Neural cell (in vitro differentiated cells): ENCODE measurements around the gene IPO9.

Experiments
- CTCF ChIP-seq: fragments of 450-650 bp; IDR thresholded peaks from 2 replicates; pipeline ENCODE4 v1.5.1; 2014; ENCODE audit warnings: antibody characterized with exemption, mild to moderate bottlenecking, moderate library complexity; ENCODE audit not compliant: poor library complexity, severe bottlenecking
- EP300 ChIP-seq: fragments of 450-650 bp; conservative IDR thresholded peaks from 2 replicates; pipeline ENCODE4 v1.6.1; 2014; ENCODE audit warnings: antibody characterized with exemption, mild to moderate bottlenecking, moderate library complexity; ENCODE audit not compliant: poor library complexity, severe bottlenecking
- EZH2 ChIP-seq: fragments of 200-600, 300-800 bp; shearing (Covaris generic), sonication (generic); IDR thresholded peaks from 2 replicates; pipeline ENCODE4 v1.6.1; 2014; ENCODE audit warnings: antibody characterized with exemption, low read length, borderline replicate concordance, mild to moderate bottlenecking; ENCODE audit not compliant: insufficient read depth, poor library complexity, severe bottlenecking
- POLR2AphosphoS5 ChIP-seq: IDR thresholded peaks from 2 replicates; pipeline ENCODE4 v1.6.1; 2012
- RAD21 ChIP-seq: fragments of 450-650 bp; conservative IDR thresholded peaks from 2 replicates; pipeline ENCODE4 v1.6.1; 2014; ENCODE audit warnings: antibody characterized with exemption, mild to moderate bottlenecking, moderate library complexity

DNA sequence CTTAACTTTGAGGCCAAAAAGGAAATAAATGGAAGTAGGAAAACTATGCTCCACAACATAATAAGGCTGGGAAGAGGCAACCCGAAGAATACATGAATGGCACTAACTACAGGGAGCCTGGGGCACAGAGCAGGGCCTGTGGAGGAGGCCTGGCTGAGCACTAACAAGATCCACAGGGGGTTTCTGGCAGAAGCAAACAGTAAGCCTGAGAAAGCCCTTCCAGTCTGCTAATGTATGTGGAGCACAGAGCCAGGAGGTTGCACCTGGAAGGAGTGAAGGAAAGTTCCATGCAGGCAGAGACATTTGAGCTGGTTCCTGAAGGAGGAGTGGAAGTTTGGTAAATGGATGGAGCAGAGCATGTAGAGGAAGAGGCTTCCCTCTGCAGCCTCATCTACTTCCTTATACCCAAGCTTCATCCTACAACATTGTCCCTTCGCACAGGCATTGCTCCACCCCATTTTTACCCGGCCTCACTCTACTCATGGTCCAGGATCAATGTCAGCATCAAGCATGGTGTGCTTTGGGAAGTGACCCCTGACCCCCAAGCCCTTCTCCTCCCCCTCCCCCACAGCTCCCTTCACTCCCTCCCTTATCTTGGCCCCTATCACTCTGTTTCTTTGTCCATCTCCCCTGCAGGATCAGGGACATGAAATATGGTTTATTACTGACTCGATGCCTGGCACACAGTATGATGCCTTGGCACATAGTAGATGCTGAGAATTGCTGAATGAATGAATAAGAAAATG, 83.0 kb downstream of the IPO9 start:
- TF ChIP-seq CTCF (no peak), POLR2AphosphoS5 (no peak), EZH2 (no peak), EP300 (no peak), RAD21 (no peak)
